NCI-H187 treated with DMSO at 0.1 percent for 48 hours (cell line): ENCODE results near the gene IL33.

Experiments used
- DNase-seq: peaks from one replicate; lab custom pipeline; 2025; lab: John Stamatoyannopoulos, UW

Gene IL33

GRCh38 chr9:6216951-6217350, 1.3 kb downstream of the IL33 start:
- DNase-seq = no peak

- DNase-seq = no peak
These were observed 2.5 kb downstream of the IL33 start for GRCh38 chr9:6218099-6218502.

- no peak for DNase-seq
These were observed 3.4 kb downstream of the IL33 start for GRCh38 chr9:6219040-6219439.

- DNase-seq = no peak
These were observed 4.4 kb downstream of the IL33 start for GRCh38 chr9:6219981-6220380.

- no peak for DNase-seq
These were observed 9.0 kb downstream of the IL33 start for GRCh38 chr9:6224393-6225154.

GRCh38 chr9:6226696-6227095, 11.1 kb downstream of the IL33 start:
- no peak for DNase-seq

- no peak for DNase-seq
These were observed 13.6 kb downstream of the IL33 start for GRCh38 chr9:6229186-6229585.

GRCh38 chr9:6229619-6230018, 14.0 kb downstream of the IL33 start:
- no peak for DNase-seq

- no peak for DNase-seq
These were observed 14.6 kb downstream of the IL33 start for GRCh38 chr9:6230037-6230780.

- no peak for DNase-seq
These were observed 16.8 kb downstream of the IL33 start for GRCh38 chr9:6232336-6232945.

GRCh38 chr9:6234014-6234413, 18.4 kb downstream of the IL33 start:
- no peak for DNase-seq

- DNase-seq = no peak
These were observed 21.7 kb downstream of the IL33 start for GRCh38 chr9:6237267-6237666.

- DNase-seq = no peak
These were observed 23.4 kb downstream of the IL33 start for GRCh38 chr9:6239048-6239461.

GRCh38 chr9:6239694-6240093, 24.1 kb downstream of the IL33 start:
- no peak for DNase-seq

GRCh38 chr9:6243746-6244145, 28.1 kb downstream of the IL33 start:
- DNase-seq = no peak

GRCh38 chr9:6247266-6247665, 31.7 kb downstream of the IL33 start:
- no peak for DNase-seq

- DNase-seq = no peak
These were observed 53.3 kb downstream of the IL33 start for GRCh38 chr9:6268826-6269397.

GRCh38 chr9:6270896-6271295, 55.3 kb downstream of the IL33 start:
- no peak for DNase-seq

GRCh38 chr9:6271508-6272228, 56.1 kb downstream of the IL33 start:
- no peak for DNase-seq

GRCh38 chr9:6272229-6272598, 56.6 kb downstream of the IL33 start:
- DNase-seq = no peak

- DNase-seq = no peak
These were observed 61.8 kb downstream of the IL33 start for GRCh38 chr9:6277417-6277816.

GRCh38 chr9:6301858-6302257, 86.3 kb downstream of the IL33 start:
- no peak for DNase-seq
